ENCODE data around the gene SASH3.

Gene SASH3

DNA sequence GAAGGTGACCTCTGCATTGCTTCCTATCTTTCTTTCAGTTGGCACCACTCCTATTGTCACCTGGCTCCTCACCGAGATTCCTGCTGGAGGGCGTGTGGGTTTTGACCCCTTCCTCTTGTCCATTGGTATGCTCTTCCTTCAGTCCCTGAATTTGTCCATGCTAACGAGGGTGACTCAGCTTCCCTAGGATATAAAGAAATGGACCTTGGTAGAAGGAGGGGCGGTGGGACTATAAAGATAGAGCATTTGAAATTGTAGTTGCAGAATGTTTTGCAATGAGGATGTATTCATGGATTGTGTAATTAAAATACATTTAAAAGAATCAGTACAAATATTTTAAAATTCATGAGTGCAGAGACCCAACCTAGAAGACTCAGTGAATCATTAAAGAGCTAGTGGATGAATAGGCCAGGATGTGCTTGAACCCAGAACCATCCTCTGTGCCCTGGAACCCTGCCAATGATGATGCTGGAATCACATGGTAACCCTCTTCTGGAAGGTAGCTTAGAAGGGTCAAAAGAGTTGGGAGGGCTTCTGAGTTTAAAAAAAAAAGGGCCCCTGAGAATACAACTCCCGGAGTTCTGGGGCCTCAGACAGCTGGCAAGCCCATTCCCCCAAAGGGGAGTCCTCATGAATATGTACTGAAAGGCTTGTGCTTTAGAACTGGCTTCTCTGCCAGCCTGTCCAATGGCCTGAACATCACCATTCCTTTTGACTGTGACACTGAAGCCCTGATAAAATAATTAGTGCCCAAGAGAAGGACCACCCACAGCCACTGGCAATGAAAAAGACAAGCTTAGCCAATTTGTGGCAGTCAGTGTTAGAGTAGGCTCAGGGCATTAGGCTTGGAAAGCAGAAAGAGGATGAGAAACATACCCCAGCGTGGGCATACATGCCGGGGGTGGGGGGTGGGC lies 32.9 kb upstream of the SASH3 start:
- DNase-seq (ENCODE audit: low read depth): no peak
- TF ChIP-seq MAX (IDR thresholded peaks at IDR 0.05; ENCODE audit: low read depth, low read length): no peak
- no peak overlapping the region for H3K4me3 ChIP-seq (ENCODE audit: low read depth, low read length)

GRCh38 chrX:129747533-129747932 lies 32.2 kb upstream of the SASH3 start:
- TF ChIP-seq POLR2A (IDR thresholded peaks at IDR 0.05; ENCODE audit: extremely low read depth, insufficient read length): no peak
- TF ChIP-seq MAX (IDR thresholded peaks at IDR 0.05; ENCODE audit: low read depth, low read length): no peak
- no peak for TF ChIP-seq MYC (IDR thresholded peaks at IDR 0.05; ENCODE audit: low read depth, low read length)
- no peak for DNase-seq (ENCODE audit: low read depth)
- no peak overlapping the region for H3K4me3 ChIP-seq (ENCODE audit: low read depth, low read length)

DNA sequence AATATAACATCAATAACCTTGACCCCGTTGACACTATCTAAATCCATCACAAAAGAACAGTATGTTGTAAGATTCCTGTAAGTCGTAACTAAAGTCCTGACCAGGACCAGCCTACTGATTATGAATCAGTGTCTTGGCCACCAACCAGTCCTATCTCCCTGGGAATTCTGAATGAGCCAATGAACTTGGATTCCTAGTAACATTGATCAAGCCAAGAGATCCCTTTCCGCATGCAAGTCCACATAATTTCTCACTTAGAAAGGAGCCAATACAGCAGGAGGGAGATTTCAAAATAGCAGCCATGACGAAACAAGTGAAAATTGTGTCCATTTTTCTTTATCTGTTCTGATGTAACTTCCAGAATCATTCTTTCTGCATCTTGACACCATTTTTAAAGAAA lies 31.4 kb upstream of the SASH3 start:
- DNase-seq (ENCODE audit: low read depth): no peak

GRCh38 chrX:129749069-129749468 lies 30.7 kb upstream of the SASH3 start:
- TF ChIP-seq CTCF (IDR thresholded peaks at IDR 0.05; ENCODE audit: low read depth, low read length) (no peak), MYC (IDR thresholded peaks at IDR 0.05; ENCODE audit: low read depth, low read length) (no peak), POLR2A (IDR thresholded peaks at IDR 0.05; ENCODE audit: extremely low read depth, insufficient read length) (no peak), MAX (IDR thresholded peaks at IDR 0.05; ENCODE audit: low read depth, low read length) (no peak)
- no peak for DNase-seq (ENCODE audit: low read depth)

More for the DNA sequence above, 31.4 kb upstream of the SASH3 start:
- no peak overlapping the region for H3K4me3 ChIP-seq (ENCODE audit: low read depth, low read length)
- TF ChIP-seq MAX (IDR thresholded peaks at IDR 0.05; ENCODE audit: low read depth, low read length) (no peak), CTCF (IDR thresholded peaks at IDR 0.05; ENCODE audit: low read depth, low read length) (no peak), POLR2A (IDR thresholded peaks at IDR 0.05; ENCODE audit: extremely low read depth, insufficient read length) (no peak)

GRCh38 chrX:129750971-129751370 lies 28.8 kb upstream of the SASH3 start:
- DNase-seq (ENCODE audit: low read depth): no peak
- TF ChIP-seq CTCF (IDR thresholded peaks at IDR 0.05; ENCODE audit: low read depth, low read length) (no peak), MYC (IDR thresholded peaks at IDR 0.05; ENCODE audit: low read depth, low read length) (no peak), POLR2A (IDR thresholded peaks at IDR 0.05; ENCODE audit: extremely low read depth, insufficient read length) (no peak), MAX (IDR thresholded peaks at IDR 0.05; ENCODE audit: low read depth, low read length) (no peak)
- H3K4me3 ChIP-seq (ENCODE audit: low read depth, low read length): no peak overlapping the region

More at GRCh38 chrX:129749069-129749468, 30.7 kb upstream of the SASH3 start:
- no peak overlapping the region for H3K4me3 ChIP-seq (ENCODE audit: low read depth, low read length)

GRCh38 chrX:129754056-129755024 lies 25.4 kb upstream of the SASH3 start:
- DNase-seq (ENCODE audit: low read depth): peak; percentile 35
- TF ChIP-seq MAX (IDR thresholded peaks at IDR 0.05; ENCODE audit: low read depth, low read length) (no peak), CTCF (IDR thresholded peaks at IDR 0.05; ENCODE audit: low read depth, low read length) (peak; percentile 49), MYC (IDR thresholded peaks at IDR 0.05; ENCODE audit: low read depth, low read length) (no peak)

More at GRCh38 chrX:129754056-129755024, 25.4 kb upstream of the SASH3 start:
- H3K4me3 ChIP-seq (ENCODE audit: low read depth, low read length): no peak overlapping the region
